Urothelium cell line (cell line): ENCODE measurements around the gene CEP43.
"Not testable (repeated sequence)": the region's sequence is repeated elsewhere in the genome, so short reads cannot be mapped to it uniquely, and the experiment has no call there.

ENCODE experiments used
- DNase-seq: peaks from one replicate; pipeline ENCODE4 v3.0.0; 2011; ENCODE audit warnings: low spot score, mixed read lengths
- FAIRE-seq: peaks from 2 replicates; lab custom pipeline; 2011; peaks lifted over from hg19 to GRCh38; lab: Jason Lieb, UNC

CEP43 gene

GRCh38 chr6:166999145-166999883 is at the start of gene CEP43:
Gene CEP43 (plus strand): TSS chr6:166999397. CDS start chr6:166999413, 16 bp downstream.
- DNase-seq (peak; percentile 98), FAIRE-seq (peak; percentile 82)

GRCh38 chr6:166949528-166950442 is 49.4 kb upstream of the CEP43 start:
- no peak for DNase-seq

GRCh38 chr6:166950443-166950821 is 48.8 kb upstream of the CEP43 start:
- FAIRE-seq (no peak), DNase-seq (no peak)

More at GRCh38 chr6:166949528-166950442, 49.4 kb upstream of the CEP43 start:
- FAIRE-seq, result no peak

GRCh38 chr6:166950892-166951669 is 48.1 kb upstream of the CEP43 start:
- not testable (repeated sequence) for FAIRE-seq
- DNase-seq, result peak; percentile 31

- DNase-seq, result no peak
- no peak for FAIRE-seq
Measured at GRCh38 chr6:166951670-166952060, 47.5 kb upstream of the CEP43 start.

GRCh38 chr6:166952121-166952520 is 47.1 kb upstream of the CEP43 start:
- FAIRE-seq, result no peak
- no peak for DNase-seq

GRCh38 chr6:166952567-166953486 is 46.4 kb upstream of the CEP43 start:
- FAIRE-seq (no peak), DNase-seq (no peak)

GRCh38 chr6:166954118-166954713 is 45.0 kb upstream of the CEP43 start:
- DNase-seq, result no peak
- no peak for FAIRE-seq

- DNase-seq, result peak; percentile 31
- peak; percentile 61 for FAIRE-seq
Measured at GRCh38 chr6:166955121-166955864, 43.9 kb upstream of the CEP43 start.

- FAIRE-seq (no peak), DNase-seq (peak; percentile 53)
Measured at GRCh38 chr6:166955865-166956443, 43.2 kb upstream of the CEP43 start.

GRCh38 chr6:166956444-166957086 is 42.6 kb upstream of the CEP43 start, which contains the start of gene RNASET2:
Gene RNASET2 (minus strand): TSS chr6:166956550. CDS start chr6:166956182, 368 bp downstream.
- FAIRE-seq, result peak; percentile 91

GRCh38 chr6:166957087-166957804 is 42.0 kb upstream of the CEP43 start:
- FAIRE-seq, result no peak
- peak; percentile 26 for DNase-seq

More at GRCh38 chr6:166956444-166957086, 42.6 kb upstream of the CEP43 start, which contains the start of gene RNASET2:
- peak; percentile 96 for DNase-seq

- no peak for DNase-seq
- no peak for FAIRE-seq
Measured at GRCh38 chr6:166957805-166958076, 41.5 kb upstream of the CEP43 start.

GRCh38 chr6:166958926-166959861 is 40.0 kb upstream of the CEP43 start:
- DNase-seq, result no peak
- FAIRE-seq, result no peak

GRCh38 chr6:166959911-166960608 is 39.1 kb upstream of the CEP43 start:
- FAIRE-seq, result no peak
- no peak for DNase-seq

- FAIRE-seq (no peak), DNase-seq (no peak)
Measured at GRCh38 chr6:166960609-166960978, 38.6 kb upstream of the CEP43 start.
